Stimulated activated CD8-positive, alpha-beta memory T cell treated with anti-CD3 and anti-CD28 coated beads, Interleukin-2, amount 100 ng/mL, for 1 hour (primary cell): ENCODE measurements around the gene CRYGN.

Experiments
- DNase-seq, 2 donors: peaks; one replicate each; pipeline ENCODE4 v3.0.0-alpha.2; 2020; ENCODE audit warnings: low read depth in 2 of 2

The CRYGN gene

GRCh38 chr7:151438864-151439601 is 908 bp downstream of the CRYGN start:
- DNase-seq = no peak

- no peak for DNase-seq
These were observed 1.9 kb downstream of the CRYGN start for GRCh38 chr7:151437866-151438516.

- no peak for DNase-seq
These were observed 2.8 kb downstream of the CRYGN start for GRCh38 chr7:151437159-151437553.

GRCh38 chr7:151436446-151437158 is 3.3 kb downstream of the CRYGN start:
- no peak for DNase-seq

GRCh38 chr7:151435971-151436370 is 4.0 kb downstream of the CRYGN start:
- no peak for DNase-seq

- DNase-seq = no peak
These were observed 4.6 kb downstream of the CRYGN start for GRCh38 chr7:151435103-151435916.

- no peak for DNase-seq
These were observed 5.4 kb downstream of the CRYGN start for GRCh38 chr7:151434549-151434948.

- no peak for DNase-seq
These were observed 6.1 kb downstream of the CRYGN start for GRCh38 chr7:151433721-151434400.

GRCh38 chr7:151432658-151433521 is 7.1 kb downstream of the CRYGN start:
- DNase-seq = no peak

GRCh38 chr7:151431768-151432311 is 8.1 kb downstream of the CRYGN start:
- DNase-seq = no peak

- DNase-seq = no peak
These were observed 8.6 kb downstream of the CRYGN start for GRCh38 chr7:151431281-151431767.

- DNase-seq = no peak
These were observed 9.3 kb downstream of the CRYGN start for GRCh38 chr7:151430391-151431205.

- peak in 1 of 2 donors; percentile 30 for DNase-seq
These were observed 10.2 kb downstream of the CRYGN start for GRCh38 chr7:151429560-151430331.

- DNase-seq = no peak
These were observed 10.7 kb downstream of the CRYGN start for GRCh38 chr7:151429237-151429559.

GRCh38 chr7:151428378-151429236 is 11.3 kb downstream of the CRYGN start:
- DNase-seq = no peak

- DNase-seq = no peak
These were observed 12.1 kb downstream of the CRYGN start for GRCh38 chr7:151427705-151428377.
